GM21717 (cell line): ENCODE measurements around the gene OCLN.
A peak's percentile ranks its signal among the peaks of the same experiment; 100 is the strongest.
"Not testable (repeated sequence)": the region's sequence is repeated elsewhere in the genome, so short reads cannot be mapped to it uniquely, and the experiment has no call there.

ENCODE experiments used
- ATAC-seq: cut with Tn5 transposase; IDR thresholded peaks from one replicate; pipeline ENCODE4 v1.9.1; 2021; ENCODE audit warnings: mild to moderate bottlenecking, moderate library complexity; ENCODE audit not compliant: unreplicated experiment

OCLN gene

DNA sequence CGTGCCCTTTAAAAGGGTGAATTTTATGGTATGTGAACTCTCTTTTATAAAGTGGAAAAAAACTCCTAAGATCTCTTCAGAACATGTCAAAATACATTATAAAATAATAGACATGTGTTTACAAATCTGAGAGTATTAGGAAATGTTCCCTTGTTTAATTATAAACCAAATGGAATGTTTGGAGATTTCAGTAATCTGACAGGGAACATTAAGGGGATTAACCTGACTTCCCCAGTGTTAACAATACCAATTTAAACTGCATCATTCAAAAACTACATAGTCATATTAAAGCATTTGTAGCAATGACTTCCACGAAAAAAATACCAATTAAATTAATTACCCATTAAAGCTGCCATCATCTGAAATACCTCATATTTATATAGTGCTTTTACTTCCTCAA is 1.6 kb upstream of the OCLN start:
- no peak for ATAC-seq

DNA sequence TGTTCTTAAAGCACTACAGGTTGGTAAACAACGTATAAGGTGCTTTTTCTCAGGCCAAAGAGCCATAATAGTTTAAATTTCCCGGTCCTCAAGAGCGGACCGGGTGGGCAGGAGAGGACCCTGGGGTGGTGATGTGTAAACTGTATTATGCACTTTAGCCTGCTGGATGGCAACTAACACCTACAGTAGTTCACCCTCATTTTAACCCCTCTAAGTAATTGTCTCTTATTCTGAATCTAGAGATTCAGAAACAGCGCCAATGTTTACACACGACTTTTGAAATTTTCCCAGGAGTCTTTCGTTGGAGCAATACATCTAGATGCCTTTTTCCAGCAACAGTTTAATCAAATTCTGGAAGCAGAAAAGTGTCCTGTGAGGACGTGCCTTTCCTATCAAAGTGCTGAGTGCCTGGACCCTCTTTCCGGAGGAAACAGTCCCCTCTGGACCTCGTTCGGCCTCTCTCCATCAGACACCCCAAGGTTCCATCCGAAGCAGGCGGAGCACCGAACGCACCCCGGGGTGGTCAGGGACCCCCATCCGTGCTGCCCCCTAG is 676 bp upstream of the OCLN start:
- no peak for ATAC-seq

DNA sequence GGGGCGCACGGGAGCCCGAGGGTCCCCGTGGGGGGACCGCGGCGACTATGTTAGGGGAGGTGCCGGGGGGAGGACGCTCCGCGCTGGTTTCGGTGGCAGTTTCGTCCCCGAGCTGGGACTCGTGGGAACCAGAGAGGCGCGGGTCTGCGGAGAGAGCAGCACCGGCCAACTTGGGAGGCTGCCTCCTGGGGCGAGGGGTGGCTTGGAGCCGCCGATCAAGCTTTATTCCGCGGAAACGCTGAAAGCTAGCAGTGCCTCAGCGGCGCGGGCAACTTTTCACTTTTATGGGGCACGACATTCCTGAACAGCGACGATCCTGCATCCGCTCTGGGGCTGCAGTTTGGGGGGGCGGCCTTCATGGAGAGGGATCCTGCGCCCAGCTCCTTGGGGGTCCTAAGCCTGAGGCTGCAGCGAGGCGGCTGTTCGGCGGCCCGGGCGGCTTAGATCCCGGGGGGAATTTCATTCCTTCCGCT is 369 bp downstream of the OCLN start:
- ATAC-seq, result peak; percentile 49

DNA sequence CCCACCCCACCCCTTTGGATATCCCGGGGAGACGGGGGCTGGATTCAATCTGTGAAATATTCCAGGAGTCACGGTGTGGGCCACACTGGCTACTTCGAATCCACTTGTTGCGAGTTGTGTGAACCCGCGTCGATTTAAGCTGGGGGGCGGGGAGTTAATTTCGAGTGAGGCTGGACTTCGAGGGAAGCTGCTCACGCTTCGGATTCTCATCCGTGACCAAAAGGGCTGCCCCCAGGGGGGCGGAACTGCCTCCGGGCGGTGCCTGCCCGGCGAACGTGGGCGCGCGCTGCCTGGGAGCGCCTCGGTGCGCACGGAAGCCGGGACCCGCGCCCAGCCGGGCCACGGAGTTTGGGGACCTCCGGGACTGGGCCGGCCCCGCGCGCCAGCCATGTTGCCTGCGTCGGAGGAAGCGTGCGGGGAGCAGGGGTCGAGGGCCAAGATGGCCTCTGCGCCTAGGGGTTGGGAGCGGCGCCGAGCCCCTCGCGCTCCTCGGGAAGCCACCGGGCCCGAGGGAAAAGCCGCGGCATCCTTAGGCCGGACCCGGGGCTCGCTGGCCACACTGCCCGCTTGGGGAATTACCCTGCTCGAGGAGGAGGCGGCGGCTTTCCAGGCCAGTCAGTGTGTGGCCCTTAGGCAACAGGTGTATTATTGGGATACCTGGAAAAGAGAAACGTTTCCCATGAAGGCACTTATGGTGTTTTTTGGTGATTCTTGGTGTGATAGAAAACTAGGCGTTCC is 975 bp downstream of the OCLN start:
- no peak for ATAC-seq

DNA sequence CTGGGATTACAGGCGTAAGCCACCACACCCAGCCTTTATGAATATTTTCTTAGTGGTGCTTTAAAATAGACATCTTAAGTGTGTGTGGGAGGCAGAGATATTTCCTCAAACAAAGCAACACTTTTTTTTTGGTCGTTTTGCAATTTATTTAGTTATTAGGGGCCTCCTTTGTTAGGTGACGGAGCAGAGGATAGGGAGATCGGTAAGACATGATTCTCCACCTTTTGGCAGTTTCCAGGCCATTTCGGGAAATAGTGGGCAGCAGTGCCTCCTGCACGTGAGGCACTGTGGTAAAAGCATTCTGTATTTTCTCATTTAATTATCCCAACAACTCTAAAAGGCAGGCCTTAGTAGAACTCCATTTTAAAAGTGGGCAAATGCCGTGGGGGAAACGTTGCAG is 1.9 kb downstream of the OCLN start:
- ATAC-seq, result no peak

DNA sequence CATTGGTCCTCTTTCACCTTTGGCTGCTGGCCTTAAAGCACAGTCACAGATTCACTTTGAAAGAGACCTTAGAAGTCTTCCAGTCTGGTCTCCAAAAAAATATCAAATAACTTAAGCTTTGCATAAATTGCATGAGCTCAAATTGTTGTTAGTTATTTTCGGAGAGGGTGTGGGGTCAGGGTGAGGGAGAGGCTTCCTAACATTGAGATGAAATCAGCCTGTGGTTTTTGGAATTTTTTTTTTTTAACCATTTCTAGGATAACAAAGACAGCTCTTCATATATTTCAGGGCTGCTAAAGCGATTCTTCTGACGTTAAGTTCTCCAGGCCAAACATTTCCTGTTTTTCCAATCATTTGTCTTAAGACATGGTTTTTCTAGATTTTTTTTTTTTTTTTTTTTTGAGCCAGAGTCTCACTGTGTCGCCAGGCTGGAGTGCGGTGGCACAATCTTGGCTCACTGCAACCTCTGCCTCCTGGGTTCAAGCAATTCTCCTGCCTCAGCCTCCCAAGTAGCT is 4.5 kb downstream of the OCLN start:
- ATAC-seq, result no peak

DNA sequence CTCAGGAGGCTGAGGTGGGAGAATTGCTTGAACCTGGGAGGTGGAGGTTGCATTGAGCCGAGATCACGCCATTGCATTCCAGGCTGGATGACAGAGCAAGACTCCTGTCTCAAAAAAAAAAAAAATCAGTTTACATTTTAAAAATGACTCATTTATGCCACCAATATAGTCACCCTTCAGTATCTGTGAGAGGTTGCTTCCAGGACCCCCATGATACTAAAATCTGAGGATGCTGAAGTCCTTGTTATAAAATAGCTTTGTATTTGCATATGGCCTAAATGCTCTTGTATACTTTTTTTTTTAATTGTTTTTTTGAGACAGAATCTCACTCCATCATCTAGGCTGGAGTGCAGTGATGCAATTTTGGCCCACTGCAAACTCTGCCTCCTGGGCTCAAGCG is 5.8 kb downstream of the OCLN start:
- ATAC-seq, result no peak

DNA sequence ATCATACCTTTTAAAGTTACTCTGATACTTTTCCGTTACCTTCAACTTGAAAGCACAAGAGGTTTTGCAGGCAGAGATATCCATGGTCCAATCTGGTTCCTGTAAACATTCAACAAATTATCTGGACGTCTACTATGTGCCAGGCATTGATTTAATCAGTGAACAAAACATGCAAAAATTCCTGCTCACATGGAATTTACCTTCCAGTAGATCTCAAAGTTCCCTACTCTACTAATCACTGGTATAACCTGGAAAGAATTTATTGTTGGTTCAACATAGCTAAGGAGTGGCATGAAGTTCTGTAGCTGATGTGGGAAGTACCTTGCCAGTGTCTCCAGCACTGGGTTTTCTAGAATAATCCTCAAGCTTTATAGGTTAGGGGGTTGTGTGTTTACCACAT is 9.8 kb downstream of the OCLN start:
- ATAC-seq, result no peak

DNA sequence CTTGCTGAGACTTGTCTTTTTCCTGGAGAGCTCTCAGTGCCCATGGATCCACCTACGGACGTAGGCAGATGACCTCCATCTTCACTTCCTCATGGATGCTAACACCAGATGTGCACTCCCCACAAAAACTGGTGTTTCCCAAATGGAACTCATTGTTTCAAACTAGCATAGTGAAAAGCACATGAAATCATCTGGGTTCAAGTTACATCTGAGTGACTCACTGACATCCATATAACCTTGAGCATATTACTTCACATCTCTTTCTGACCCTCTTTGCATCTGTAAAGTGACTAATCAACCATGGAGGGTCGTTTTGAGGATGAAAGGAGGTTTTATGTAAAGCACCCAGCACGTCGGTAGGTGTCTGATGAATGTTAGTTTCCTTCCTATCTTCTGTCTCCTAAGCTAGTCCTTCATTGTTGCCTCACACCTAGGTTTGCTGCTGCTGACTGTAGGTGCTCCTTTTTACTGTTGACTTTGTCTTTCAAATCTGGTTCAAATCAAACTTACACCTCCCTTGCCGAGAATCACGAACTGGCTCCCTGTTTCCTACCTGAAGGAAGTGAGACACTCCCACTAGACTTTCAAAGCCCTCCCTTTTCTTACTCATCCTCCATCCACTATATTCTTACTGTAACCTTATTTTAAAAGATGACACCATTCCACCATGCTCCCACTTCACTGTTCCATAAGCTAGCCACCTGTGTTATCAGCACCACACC is 10.3 kb downstream of the OCLN start:
- no peak for ATAC-seq

DNA sequence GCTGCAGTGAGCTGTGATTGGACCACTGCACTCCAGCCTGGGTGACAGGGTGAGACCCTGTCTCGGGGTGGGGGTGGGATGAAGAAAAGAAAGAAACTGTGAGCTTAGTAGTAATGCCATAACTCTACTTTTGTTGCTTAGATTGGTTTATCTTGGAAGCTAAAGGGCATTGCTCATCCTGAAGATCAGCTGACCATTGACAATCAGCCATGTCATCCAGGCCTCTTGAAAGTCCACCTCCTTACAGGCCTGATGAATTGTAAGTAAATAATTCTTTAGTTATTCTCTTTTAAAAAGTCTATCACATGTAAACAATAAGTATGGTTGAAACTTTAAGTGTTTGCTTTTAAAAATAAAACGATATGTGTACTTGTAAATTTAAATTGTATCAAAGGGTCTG is 11.4 kb downstream of the OCLN start:
- ATAC-seq, result no peak

DNA sequence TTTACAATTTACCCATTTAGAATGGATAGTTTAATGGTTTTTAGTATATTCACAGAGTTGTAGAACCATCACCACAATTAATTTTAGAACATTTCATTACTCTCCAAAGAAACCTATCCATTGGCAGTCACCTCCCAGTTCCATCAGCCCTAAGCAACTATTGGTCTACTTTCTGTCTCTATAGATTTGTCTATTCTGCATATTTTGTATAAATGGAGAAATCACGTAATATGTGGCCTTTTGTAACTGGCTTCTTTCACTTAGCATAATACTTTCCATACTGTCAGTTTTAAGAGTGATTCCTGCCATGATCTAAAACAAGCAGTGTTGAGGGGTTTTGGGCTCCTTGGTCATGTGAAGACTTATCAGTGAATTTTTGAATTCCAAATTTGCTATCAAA is 12.7 kb downstream of the OCLN start:
- ATAC-seq, result no peak

DNA sequence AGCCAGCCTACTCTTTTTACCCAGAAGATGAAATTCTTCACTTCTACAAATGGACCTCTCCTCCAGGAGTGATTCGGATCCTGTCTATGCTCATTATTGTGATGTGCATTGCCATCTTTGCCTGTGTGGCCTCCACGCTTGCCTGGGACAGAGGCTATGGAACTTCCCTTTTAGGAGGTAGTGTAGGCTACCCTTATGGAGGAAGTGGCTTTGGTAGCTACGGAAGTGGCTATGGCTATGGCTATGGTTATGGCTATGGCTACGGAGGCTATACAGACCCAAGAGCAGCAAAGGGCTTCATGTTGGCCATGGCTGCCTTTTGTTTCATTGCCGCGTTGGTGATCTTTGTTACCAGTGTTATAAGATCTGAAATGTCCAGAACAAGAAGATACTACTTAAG is 16.6 kb downstream of the OCLN start:
- ATAC-seq, result no peak

DNA sequence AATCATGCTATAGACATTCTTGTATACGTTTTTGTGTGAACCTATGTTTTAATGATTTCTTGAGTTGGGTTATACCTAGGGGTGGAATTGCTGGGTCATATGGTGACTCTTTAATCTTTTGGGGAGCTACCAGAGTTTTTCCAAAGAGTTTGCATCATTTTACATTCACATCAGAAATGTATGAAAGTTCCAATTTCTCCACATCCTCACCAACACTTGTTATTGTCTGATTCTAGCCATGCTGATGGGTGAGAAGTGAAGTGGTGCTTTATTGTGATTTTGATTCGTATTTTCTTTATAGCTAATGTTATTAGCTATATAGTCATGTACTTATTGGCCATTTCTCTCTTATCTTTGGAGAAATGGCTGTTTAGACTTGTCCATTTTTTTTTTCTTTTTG is 18.1 kb downstream of the OCLN start:
- ATAC-seq, result no peak

DNA sequence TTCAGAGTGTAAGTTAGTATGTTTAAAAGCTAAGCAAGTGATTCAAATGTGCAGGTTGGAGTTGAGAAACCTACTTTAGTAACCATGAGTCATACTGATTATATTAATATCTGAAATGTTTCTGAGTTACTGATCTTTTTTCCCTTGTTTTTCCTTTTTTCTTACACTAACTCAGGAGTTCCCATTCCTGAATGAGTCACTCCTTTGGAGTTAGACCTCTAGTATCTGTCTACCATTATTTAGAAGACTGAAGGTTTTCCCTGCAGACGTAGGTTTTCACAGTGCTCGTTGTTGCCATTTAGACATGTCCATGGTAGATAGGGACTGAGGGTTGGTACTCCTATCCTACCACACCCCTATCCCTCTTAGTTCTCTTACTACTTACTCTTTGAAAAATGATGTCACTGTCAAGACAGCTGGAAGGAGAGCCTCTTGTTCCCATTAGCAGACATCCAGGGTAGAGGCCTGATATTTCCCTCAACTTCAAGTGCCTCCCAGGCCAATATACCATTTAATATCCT is 20.2 kb downstream of the OCLN start:
- ATAC-seq, result no peak

DNA sequence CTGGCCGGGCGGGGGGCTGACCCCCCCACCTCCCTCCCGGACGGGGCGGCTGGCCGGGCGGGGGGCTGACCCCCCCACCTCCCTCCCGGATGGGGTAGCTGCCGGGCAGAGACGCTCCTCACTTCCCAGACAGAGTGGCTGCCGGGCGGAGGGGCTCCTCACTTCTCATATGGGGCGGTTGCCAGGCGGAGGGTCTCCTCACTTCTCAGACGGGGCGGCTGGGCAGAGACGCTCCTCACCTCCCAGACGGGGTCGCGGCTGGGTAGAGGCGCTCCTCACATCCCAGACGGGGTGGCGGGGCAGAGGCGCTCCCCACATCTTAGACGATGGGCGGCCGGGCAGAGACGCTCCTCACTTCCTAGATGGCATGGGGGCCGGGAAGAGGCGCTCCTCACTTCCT is 23.0 kb downstream of the OCLN start:
- not testable (repeated sequence) for ATAC-seq

DNA sequence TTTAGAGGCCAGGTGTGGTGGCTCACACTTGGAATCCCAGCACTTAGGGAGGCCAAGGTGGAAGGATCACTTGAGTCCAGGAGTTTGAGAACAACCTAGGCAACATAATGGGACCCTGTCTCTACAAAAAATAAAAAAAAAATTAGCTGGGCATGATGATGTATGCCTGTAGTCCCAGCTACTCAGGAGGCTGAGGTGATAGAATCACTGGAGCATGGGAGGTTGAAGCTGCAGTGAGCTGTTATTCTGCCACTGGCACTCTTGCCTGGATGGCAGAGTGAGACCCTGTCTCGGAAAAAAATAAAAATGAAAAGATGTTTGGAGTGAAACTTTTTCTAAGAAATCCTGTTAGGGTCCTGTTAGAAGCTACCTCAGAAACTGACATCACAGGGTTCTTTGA is 24.2 kb downstream of the OCLN start:
- ATAC-seq, result no peak

DNA sequence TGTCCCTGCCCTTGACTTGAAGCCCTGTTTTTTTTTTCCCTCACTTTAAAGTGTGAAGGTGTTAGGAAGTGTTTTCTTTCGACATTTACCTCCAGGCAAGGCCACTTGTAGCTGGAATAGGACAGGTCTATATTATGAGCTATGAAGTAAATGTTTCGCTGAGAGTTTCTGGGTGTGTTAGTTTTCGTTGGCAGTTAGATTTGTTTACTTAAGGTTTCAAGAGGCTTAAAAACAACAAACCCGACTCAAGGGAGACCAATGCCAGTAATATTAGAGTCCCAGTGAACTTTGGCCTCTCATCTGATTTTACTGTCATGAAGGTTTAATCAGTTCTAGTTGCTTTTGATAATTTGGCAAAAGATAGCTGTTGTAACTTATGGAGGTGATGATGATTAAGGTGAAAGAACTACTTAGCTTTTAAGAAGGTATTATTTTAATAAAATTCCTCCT is 25.2 kb downstream of the OCLN start:
- no peak for ATAC-seq

DNA sequence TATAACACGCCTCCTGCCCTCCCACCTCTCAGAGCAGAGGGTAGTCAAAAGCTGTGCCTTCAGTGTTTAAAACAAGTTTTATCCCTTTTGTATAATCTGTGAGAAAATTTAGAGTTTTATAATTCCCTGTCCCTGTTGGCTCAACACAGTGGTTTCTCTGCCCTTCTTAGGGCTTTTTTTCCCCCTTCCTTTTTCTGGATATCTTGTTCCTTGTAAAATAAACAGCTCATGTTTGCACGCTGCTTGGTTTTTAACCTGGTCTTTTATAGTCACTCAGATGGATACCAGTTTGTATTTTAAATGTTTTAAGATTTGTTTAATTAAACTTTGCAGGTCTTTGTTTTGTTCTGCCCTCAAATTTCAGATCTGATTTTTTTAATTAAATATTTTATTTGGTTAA is 26.7 kb downstream of the OCLN start:
- no peak for ATAC-seq

DNA sequence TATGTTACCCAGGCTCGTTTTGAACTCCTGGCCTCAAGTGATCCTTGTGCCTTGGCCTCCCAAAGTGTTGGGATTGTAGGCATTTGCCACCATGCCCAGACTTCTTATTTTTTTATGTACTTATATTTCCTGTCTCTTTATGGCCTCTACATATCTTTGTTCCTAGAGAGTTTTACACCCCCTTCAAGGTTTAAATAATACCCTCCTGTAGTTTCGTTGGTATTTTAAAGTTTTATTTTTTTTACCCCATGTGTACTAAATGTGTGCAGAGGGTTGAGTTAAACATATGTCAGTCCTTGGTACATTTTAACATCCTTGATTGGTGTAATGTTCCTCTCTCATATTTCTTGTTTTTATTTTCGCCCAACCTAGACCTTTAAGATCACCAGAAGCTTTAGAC is 29.4 kb downstream of the OCLN start:
- no peak for ATAC-seq

DNA sequence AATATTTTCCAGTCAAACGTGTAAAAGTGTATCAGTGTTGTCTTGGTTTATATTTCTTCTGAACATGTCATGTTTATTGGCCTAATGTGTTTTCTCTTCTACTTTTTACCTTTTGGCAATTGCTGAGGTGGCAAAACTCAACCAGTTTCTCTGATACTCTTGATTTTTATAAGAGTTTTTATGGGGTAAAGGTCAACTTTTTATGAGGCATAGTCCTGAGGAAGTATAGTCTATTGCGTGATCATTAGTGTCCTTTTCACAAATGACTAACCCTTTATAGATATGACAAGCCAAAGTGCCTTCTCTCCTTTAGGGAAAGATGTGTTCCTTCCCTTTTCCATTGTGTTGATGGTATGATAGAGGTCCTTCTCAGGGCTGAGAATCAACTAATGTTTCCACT is 32.9 kb downstream of the OCLN start:
- no peak for ATAC-seq

DNA sequence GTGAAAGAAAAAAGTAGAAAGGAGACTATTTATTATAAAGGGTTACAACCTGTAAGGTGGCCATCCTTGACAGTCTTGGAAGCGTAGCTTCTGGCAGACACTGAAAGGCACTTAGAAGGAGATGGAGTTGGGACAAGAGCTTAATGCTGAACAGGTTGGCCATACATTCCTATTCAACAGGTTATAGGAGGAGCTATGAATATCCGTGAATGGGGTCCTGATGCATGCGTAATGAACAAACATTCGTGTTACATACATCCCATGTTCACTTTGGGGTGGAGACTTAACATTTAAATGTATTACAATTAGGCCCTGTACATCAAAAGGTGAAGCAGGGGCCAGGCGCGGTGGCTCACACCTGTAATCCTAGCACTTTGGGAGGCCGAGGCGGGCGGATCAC is 34.1 kb downstream of the OCLN start:
- no peak for ATAC-seq
